Measurements from ENCODE around the gene GRID1.

Gene GRID1

DNA sequence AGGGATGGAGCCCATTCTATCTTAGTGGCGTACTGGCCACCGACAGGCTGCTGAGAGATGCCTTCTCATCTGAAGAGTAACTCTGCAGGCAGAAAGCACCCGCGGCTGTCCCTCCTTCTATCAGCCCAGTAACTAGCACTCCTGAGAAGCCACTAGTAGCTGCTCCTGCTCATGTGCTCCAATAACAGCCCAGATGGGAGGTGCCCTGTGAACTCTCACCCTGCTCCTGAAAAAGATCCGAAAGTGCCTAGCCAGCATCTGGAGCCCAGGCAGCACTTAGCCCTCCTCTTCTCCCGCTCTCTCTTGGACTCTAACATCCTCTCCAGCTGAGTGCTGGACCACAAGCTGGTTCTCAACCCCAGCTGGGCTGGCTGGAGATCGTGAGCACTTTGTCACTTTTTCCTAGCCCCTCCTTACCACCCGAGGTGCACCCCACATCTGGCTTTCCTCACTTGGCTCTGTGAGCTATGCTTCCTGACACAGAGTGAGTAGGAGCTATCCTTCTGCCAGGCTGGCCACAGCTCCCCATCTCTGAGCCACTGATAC lies 239.2 kb downstream of the GRID1 start:
- Mint-ChIP-seq H3K9me3 (no peaks in the 10 kb centered on the region), H3K27ac (no peak overlapping the region), H3K27me3 (peaks cover 11% of the 10 kb centered on the region), H3K4me3 (no peak overlapping the region), H3K4me1 (ENCODE audit: low read depth) (no peaks in the 10 kb centered on the region), H3K36me3 (ENCODE audit: low read depth) (no peaks in the 10 kb centered on the region)
- intact Hi-C loops (cut with micrococcal nuclease): no loop called here

DNA sequence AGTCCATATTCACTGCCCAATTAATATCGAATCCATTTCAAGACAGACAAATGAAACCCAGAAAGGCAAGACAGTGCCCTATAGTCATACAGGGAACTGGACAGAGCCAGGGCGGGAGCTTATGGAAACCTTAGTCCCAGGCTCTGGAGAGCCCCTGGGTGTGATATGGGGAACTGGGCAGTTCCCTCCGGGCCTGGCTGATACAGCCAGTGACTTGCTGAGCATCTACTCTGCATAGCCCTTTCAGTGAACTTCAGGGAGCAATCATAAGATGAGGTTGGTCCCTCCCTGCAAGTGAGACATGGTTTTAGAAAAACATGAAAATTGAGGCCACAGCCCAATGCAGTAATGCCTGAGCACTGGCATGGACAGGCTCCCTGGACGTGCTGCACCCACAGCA lies 241.9 kb downstream of the GRID1 start:
- Mint-ChIP-seq H3K27me3 (peaks cover 11% of the 10 kb centered on the region), H3K36me3 (ENCODE audit: low read depth) (no peaks in the 10 kb centered on the region), H3K4me1 (ENCODE audit: low read depth) (no peaks in the 10 kb centered on the region), H3K27ac (no peak overlapping the region), H3K9me3 (no peaks in the 10 kb centered on the region), H3K4me3 (no peak overlapping the region)
- intact Hi-C loops (cut with micrococcal nuclease): no loop called here

DNA sequence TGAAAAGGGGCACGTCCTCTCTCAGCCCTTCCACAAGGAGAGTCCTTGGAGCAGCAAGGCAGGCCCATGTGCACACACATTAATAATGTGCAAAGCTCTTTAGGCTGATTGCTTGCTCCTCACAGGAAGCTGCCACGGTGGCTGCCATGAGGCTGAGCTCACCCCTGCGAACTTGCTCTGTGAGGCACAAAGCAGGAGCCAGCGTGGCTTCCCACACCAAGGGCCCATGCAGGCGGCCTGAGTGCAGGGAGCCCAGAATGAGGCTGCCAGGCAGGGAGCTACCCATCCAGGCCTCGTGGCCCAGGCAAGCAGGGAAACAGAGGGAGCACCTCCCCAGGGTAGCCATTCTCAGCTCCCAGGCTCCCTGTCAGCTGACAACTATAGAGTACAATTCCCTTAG lies 242.9 kb downstream of the GRID1 start:
- H3K9me3 Mint-ChIP-seq: no peaks in the 10 kb centered on the region
- no peaks in the 10 kb centered on the region for H3K4me1 Mint-ChIP-seq (ENCODE audit: low read depth)
- H3K36me3 Mint-ChIP-seq (ENCODE audit: low read depth): no peaks in the 10 kb centered on the region
- intact Hi-C loops (cut with micrococcal nuclease): no loop called here
- H3K4me3 Mint-ChIP-seq: no peak overlapping the region
- H3K27me3 Mint-ChIP-seq: peaks cover 11% of the 10 kb centered on the region
- no peak overlapping the region for H3K27ac Mint-ChIP-seq

DNA sequence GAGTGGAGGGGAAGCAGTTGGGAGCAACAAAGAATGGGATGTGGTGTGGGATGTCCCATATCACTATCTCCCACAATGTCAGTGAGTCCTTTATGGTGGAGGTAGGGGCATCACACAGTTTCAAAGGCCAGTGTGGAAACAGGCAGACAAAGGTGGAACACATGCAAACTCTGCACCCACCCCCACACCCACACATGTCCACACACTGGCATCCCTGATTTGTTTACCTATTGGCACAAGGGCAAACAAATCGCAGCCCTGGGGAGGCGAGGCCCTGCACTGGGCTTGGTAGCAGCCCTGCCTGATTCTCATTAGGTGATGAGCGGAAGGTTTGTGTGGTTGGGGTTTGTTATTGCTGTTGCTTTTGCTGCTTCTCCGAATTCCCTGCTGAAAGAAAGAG lies 243.3 kb downstream of the GRID1 start:
- H3K9me3 Mint-ChIP-seq: no peaks in the 10 kb centered on the region
- H3K4me3 Mint-ChIP-seq: no peak overlapping the region
- H3K27ac Mint-ChIP-seq: no peak overlapping the region
- intact Hi-C loops (cut with micrococcal nuclease): no loop called here
- no peaks in the 10 kb centered on the region for H3K36me3 Mint-ChIP-seq (ENCODE audit: low read depth)
- H3K27me3 Mint-ChIP-seq: peaks cover 9% of the 10 kb centered on the region
- no peaks in the 10 kb centered on the region for H3K4me1 Mint-ChIP-seq (ENCODE audit: low read depth)

DNA sequence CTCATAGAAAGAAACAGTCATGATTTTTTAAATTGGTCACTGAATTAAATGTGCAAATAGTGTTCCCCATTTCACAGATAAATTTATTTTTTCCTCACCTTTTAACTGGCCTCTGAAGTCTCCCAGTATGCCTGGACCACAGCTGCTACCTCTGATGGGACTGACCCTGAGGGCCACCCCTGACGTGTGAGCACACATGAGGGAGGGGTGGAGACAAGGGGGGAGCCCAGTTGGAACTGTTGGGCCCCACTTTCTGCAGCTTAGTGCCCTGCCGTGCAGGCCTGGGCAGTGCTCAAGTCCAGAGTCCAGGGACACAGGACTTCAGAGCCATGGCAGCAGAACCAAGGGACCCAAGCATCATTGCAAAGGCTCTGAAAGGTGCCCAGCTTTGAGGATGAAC lies 243.9 kb downstream of the GRID1 start:
- H3K9me3 Mint-ChIP-seq: no peaks in the 10 kb centered on the region
- no peak overlapping the region for H3K27ac Mint-ChIP-seq
- intact Hi-C loops (cut with micrococcal nuclease): no loop called here
- no peaks in the 10 kb centered on the region for H3K36me3 Mint-ChIP-seq (ENCODE audit: low read depth)
- H3K4me1 Mint-ChIP-seq (ENCODE audit: low read depth): no peaks in the 10 kb centered on the region
- H3K27me3 Mint-ChIP-seq: peaks cover 7% of the 10 kb centered on the region
- no peak overlapping the region for H3K4me3 Mint-ChIP-seq

- Mint-ChIP-seq H3K27me3 (no peaks in the 10 kb centered on the region), H3K9me3 (no peaks in the 10 kb centered on the region), H3K4me1 (ENCODE audit: low read depth) (no peaks in the 10 kb centered on the region), H3K4me3 (no peak overlapping the region), H3K27ac (no peak overlapping the region), H3K36me3 (ENCODE audit: low read depth) (no peaks in the 10 kb centered on the region)
- intact Hi-C loops (cut with micrococcal nuclease): no loop called here
Observed at GRCh38 chr10:86121200-86121599, 245.4 kb downstream of the GRID1 start.

DNA sequence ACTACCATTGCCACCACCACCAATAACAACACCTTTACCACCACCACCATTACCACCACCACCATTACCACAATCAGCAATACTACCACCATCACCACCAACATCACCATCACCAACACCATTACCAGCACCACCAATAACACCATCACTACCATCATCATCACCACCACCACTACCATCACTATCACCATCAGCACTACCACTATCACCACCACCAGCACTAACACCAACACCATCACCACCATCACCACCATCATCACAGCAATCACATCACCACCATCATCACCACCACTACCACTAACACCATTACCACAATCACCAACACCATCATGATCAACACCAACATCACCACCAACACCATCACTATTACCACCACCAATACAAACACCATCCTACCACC lies 249.5 kb downstream of the GRID1 start:
- Mint-ChIP-seq H3K36me3 (ENCODE audit: low read depth) (no peaks in the 10 kb centered on the region), H3K27me3 (no peaks in the 10 kb centered on the region), H3K4me3 (no peak overlapping the region), H3K27ac (no peak overlapping the region), H3K4me1 (ENCODE audit: low read depth) (no peaks in the 10 kb centered on the region), H3K9me3 (no peaks in the 10 kb centered on the region)
- intact Hi-C loops (cut with micrococcal nuclease): no loop called here

GRCh38 chr10:86113983-86114382 lies 252.6 kb downstream of the GRID1 start:
- H3K36me3 Mint-ChIP-seq (ENCODE audit: low read depth): no peaks in the 10 kb centered on the region

DNA sequence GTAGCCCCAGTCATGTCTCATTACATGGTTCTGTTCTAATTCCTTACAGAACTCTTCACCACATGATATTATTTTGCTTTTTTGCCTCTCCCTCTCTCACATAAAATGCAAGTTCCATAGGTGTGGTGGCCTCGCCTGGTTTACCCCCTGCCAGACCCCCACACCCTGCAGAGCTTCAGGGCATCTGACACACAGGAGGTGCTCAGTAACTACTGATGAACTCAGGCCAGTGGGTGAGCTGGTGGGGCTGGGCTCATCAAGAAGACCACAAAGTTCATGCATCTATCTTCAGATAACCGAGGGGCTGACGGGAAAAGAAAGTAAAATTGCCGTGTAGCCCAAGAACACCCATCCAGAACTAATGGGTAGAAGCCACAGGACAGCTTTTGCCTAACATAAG lies 253.1 kb downstream of the GRID1 start:
- Mint-ChIP-seq H3K4me1 (ENCODE audit: low read depth) (no peaks in the 10 kb centered on the region), H3K4me3 (no peak overlapping the region), H3K9me3 (no peaks in the 10 kb centered on the region), H3K27ac (no peak overlapping the region), H3K27me3 (no peaks in the 10 kb centered on the region), H3K36me3 (ENCODE audit: low read depth) (no peaks in the 10 kb centered on the region)
- intact Hi-C loops (cut with micrococcal nuclease): no loop called here

More at GRCh38 chr10:86113983-86114382, 252.6 kb downstream of the GRID1 start:
- H3K27ac Mint-ChIP-seq: no peak overlapping the region
- no peaks in the 10 kb centered on the region for H3K9me3 Mint-ChIP-seq
- intact Hi-C loops (cut with micrococcal nuclease): no loop called here
- H3K27me3 Mint-ChIP-seq: no peaks in the 10 kb centered on the region
- H3K4me3 Mint-ChIP-seq: no peak overlapping the region
- no peaks in the 10 kb centered on the region for H3K4me1 Mint-ChIP-seq (ENCODE audit: low read depth)

DNA sequence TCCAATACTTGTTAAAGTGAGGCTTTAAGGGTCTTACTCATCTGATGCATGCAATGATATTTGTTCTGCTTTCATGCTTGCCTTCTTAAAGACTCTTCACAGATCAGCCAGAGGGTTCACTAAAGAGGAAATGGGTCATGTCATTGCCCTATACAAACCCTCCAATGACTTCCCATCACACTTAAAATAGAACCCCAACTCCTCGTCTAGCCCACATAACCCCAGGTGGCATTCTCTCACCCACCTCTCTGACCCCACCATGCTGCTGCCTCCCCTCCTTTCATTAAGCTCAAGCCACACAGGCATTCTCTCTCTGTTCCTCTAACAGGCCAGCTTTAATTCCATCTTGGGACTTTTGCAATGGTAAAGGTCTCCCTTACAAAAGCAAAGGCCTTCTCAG lies 253.6 kb downstream of the GRID1 start:
- no peak overlapping the region for H3K27ac Mint-ChIP-seq
- H3K9me3 Mint-ChIP-seq: no peaks in the 10 kb centered on the region
- intact Hi-C loops (cut with micrococcal nuclease): no loop called here
- H3K36me3 Mint-ChIP-seq (ENCODE audit: low read depth): no peaks in the 10 kb centered on the region
- H3K4me1 Mint-ChIP-seq (ENCODE audit: low read depth): no peaks in the 10 kb centered on the region
- H3K4me3 Mint-ChIP-seq: no peak overlapping the region
- no peaks in the 10 kb centered on the region for H3K27me3 Mint-ChIP-seq

GRCh38 chr10:86111902-86112545 lies 254.6 kb downstream of the GRID1 start:
- H3K27ac Mint-ChIP-seq: no peak overlapping the region
- H3K36me3 Mint-ChIP-seq (ENCODE audit: low read depth): no peaks in the 10 kb centered on the region
- H3K4me1 Mint-ChIP-seq (ENCODE audit: low read depth): no peaks in the 10 kb centered on the region
- intact Hi-C loops (cut with micrococcal nuclease): no loop called here
- H3K4me3 Mint-ChIP-seq: no peak overlapping the region
- H3K27me3 Mint-ChIP-seq: no peaks in the 10 kb centered on the region
- H3K9me3 Mint-ChIP-seq: no peaks in the 10 kb centered on the region

DNA sequence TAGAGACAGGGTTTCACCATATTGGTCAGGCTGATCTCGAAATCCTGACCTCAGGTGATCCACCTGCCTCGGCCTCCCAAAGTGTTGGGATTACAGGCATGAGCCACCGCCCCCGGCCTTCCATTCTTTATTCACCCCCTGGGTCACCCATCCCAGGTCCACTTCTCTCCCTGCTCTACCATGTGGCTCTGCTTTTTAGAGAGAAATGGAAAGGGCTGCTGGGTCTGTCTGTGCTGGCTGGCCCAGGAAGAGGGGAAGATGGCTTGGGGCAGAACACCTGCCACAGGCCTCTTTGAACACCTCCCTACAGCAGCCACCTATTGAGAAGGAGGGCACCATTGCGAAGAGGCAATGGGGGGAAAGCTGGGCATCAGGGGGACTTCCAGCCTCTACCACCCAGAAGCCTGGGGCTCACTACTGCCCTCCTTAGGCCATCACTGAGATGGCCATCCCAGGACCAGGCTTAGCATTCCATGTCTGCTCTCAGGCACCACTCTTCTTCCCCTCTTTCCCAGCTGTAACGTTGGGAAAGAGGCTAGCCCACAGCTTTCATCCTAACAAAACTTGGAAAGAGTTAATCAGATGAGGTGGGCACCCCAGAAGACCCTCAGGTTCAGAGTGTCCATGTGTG lies 256.3 kb downstream of the GRID1 start:
- Mint-ChIP-seq H3K36me3 (ENCODE audit: low read depth) (no peaks in the 10 kb centered on the region), H3K27ac (no peak overlapping the region)

DNA sequence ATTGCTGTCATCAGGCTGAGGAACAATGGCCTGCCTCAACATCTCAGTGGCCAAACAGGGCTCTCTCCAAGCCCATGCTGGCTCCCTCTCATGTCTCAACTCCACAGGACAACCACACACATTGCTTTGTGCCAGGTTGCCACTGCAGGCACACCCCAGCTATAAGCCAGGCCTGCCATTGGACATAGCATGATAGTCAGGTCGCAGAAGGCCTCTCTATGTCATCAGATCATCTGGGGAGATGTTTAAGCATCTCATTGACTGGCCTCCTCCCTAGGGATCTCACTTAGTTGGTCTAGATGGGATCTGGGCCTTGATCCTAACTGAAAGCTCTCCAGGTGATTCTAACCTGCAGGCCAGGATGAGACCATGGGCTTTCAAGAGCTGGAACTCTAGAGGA lies 257.2 kb downstream of the GRID1 start:
- Mint-ChIP-seq H3K4me1 (ENCODE audit: low read depth) (no peaks in the 10 kb centered on the region), H3K27me3 (no peaks in the 10 kb centered on the region)

More for the DNA sequence above, 256.3 kb downstream of the GRID1 start:
- Mint-ChIP-seq H3K4me1 (ENCODE audit: low read depth) (no peaks in the 10 kb centered on the region), H3K4me3 (no peak overlapping the region), H3K9me3 (no peaks in the 10 kb centered on the region), H3K27me3 (no peaks in the 10 kb centered on the region)
- intact Hi-C loops (cut with micrococcal nuclease): no loop called here

DNA sequence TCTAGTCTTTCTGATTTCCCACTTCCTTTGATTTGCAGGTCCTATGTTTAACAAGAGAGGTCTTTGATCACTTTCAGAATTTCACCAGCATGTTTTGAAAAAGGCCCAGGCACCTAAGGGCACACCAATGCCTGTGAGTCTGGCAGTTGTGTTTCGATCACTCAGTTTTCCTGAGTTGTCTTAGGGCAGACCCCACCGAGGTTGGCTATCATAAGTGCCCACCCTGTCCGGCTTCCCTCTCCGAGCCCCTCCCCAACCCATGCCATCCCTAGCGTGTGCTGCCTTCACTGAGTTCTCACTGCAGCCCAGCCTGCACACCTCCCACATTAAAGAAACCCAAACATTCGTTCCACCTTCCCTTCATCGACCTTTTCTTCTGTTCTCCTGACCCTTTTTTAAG lies 257.9 kb downstream of the GRID1 start:
- no peaks in the 10 kb centered on the region for H3K27me3 Mint-ChIP-seq
- H3K4me1 Mint-ChIP-seq (ENCODE audit: low read depth): no peaks in the 10 kb centered on the region
- no peaks in the 10 kb centered on the region for H3K36me3 Mint-ChIP-seq (ENCODE audit: low read depth)
- H3K4me3 Mint-ChIP-seq: no peak overlapping the region
- intact Hi-C loops (cut with micrococcal nuclease): no loop called here
- no peak overlapping the region for H3K27ac Mint-ChIP-seq
- no peaks in the 10 kb centered on the region for H3K9me3 Mint-ChIP-seq

More for the DNA sequence above, 257.2 kb downstream of the GRID1 start:
- Mint-ChIP-seq H3K36me3 (ENCODE audit: low read depth) (no peaks in the 10 kb centered on the region), H3K27ac (no peak overlapping the region), H3K9me3 (no peaks in the 10 kb centered on the region), H3K4me3 (no peak overlapping the region)
- intact Hi-C loops (cut with micrococcal nuclease): no loop called here

All from dendritic cell treated with granulocyte-macrophage colony-stimulating factor and Interleukin-4, amounts not matched to agents 40 ng/mL and 50 ng/mL, for 4 days (primary cell).